Activated CD4-positive, alpha-beta T cell treated with anti-CD3 and anti-CD28 coated beads, Interleukin-2, amount 50 U/mL, for 48 hours (primary cell): ENCODE results near the gene FXYD2.

Experiments used
- DNase-seq, 2 experiments: peaks; one replicate each; pipeline ENCODE4 v3.0.0-alpha.2; 2020

Gene FXYD2

GRCh38 chr11:117795638-117796455 lies 28.7 kb downstream of the FXYD2 start:
- DNase-seq, result no peak

GRCh38 chr11:117794772-117795629 lies 29.5 kb downstream of the FXYD2 start:
- DNase-seq, result no peak

GRCh38 chr11:117794135-117794534 lies 30.4 kb downstream of the FXYD2 start:
- DNase-seq, result no peak

GRCh38 chr11:117793583-117793982 lies 31.0 kb downstream of the FXYD2 start:
- no peak for DNase-seq

GRCh38 chr11:117792992-117793391 lies 31.6 kb downstream of the FXYD2 start:
- no peak for DNase-seq

- no peak for DNase-seq
Observed at GRCh38 chr11:117792241-117792640, 32.3 kb downstream of the FXYD2 start.

GRCh38 chr11:117790279-117790678 lies 34.3 kb downstream of the FXYD2 start:
- DNase-seq, result no peak

GRCh38 chr11:117789241-117789640 lies 35.3 kb downstream of the FXYD2 start:
- no peak for DNase-seq

- DNase-seq, result no peak
Observed at GRCh38 chr11:117786135-117786870, 38.2 kb downstream of the FXYD2 start.

GRCh38 chr11:117782101-117782500 lies 42.4 kb downstream of the FXYD2 start:
- no peak for DNase-seq

GRCh38 chr11:117781627-117782026 lies 42.9 kb downstream of the FXYD2 start:
- DNase-seq, result no peak

GRCh38 chr11:117780456-117780855 lies 44.1 kb downstream of the FXYD2 start:
- DNase-seq, result no peak

GRCh38 chr11:117774553-117774952 lies 50.0 kb downstream of the FXYD2 start:
- no peak for DNase-seq

GRCh38 chr11:117772360-117772759 lies 52.2 kb downstream of the FXYD2 start:
- no peak for DNase-seq

GRCh38 chr11:117771841-117772240 lies 52.7 kb downstream of the FXYD2 start:
- DNase-seq, result no peak

GRCh38 chr11:117771197-117771596 lies 53.3 kb downstream of the FXYD2 start:
- DNase-seq, result no peak

- no peak for DNase-seq
Observed at GRCh38 chr11:117770061-117770460, 54.5 kb downstream of the FXYD2 start.
